NCI-H1930 (cell line): ENCODE data around the gene MOCOS.

Experiments used
- DNase-seq, 2 experiments: peaks; one replicate each; lab custom pipeline; 2025; lab: John Stamatoyannopoulos, UW

MOCOS gene

GRCh38 chr18:36271153-36271552 is 83.9 kb downstream of the MOCOS start:
- DNase-seq = no peak

- no peak for DNase-seq
Measured at GRCh38 chr18:36273347-36273746, 86.0 kb downstream of the MOCOS start.

- no peak for DNase-seq
Measured at GRCh38 chr18:36274083-36274715, 86.9 kb downstream of the MOCOS start.

DNA sequence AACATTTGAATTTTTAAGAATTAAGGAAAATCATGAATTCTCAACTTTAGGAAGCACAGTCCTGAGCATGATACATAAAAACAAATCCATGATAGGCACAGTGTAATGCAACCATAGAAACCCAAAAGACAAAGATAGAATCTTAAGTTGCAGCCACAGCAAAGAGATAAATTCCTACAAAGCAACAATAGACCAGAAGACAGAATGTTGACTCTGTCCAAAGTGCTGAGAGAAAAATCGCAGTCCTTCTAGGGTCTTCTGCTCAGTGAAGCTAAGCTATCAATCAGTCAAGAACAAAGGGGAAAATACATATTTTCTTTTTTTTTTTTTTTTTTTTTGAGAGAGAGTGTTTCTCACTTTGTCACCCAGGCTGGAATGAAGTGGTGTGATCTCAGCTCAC is 88.3 kb downstream of the MOCOS start:
- no peak for DNase-seq

DNA sequence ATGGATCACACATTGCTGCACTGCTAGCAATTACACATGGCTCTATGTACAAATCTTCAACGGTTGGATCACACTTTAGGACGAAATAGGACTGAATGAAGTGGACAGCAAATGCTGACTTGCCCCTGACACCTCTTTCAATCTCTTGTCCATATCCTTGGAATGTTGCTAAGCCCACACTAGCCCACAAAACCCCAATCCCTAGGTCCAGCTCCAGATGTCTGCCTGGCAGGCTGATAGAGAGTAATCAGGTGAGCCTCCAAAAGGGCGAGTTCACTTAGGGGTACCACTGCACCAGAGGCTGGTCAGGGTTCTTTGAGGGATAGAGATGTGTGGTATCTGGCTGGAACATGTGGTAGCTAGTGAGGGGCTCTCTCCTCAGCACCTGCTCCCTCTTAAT is 91.7 kb downstream of the MOCOS start:
- no peak for DNase-seq

DNA sequence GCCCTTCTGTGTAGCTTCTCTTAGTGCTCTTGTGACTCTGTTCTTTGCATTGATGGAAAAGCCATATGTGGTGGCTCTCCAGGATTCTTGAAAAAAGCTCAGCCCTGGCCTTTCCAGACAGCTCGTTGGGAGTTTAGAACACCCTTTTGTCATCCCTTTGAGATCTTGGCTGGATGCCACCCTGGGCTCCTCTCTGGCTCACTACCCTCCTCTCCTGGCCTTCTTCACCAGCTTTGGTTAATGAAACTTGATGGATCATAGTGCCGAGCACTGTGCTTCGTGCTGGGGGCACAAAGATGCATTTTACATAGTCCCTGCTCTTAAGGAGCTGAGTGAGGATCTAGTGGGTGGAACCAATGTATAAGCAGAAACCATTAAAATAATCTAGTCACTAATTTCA is 94.6 kb downstream of the MOCOS start:
- DNase-seq = no peak

- no peak for DNase-seq
Measured at GRCh38 chr18:36283448-36283847, 96.2 kb downstream of the MOCOS start.

DNA sequence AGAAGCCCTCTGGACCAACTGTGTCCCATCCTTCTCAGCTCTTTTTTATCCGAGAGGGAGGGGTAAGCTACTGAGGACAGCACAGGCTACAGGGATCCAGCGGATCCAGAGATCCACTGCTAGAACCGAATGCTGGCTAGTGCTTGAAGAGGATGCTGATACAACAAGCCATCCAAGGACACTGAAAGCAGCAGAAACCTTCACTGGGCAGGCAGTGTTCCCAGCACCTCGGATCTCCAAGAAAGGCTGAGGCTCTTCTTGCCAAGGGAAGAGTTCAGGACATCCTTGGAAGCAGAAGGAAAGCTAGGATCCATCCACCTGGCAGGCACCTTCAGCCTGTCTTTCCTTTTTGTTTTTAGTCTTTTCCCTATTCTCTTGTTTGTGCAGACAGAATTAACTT is 97.0 kb downstream of the MOCOS start:
- DNase-seq = no peak

DNA sequence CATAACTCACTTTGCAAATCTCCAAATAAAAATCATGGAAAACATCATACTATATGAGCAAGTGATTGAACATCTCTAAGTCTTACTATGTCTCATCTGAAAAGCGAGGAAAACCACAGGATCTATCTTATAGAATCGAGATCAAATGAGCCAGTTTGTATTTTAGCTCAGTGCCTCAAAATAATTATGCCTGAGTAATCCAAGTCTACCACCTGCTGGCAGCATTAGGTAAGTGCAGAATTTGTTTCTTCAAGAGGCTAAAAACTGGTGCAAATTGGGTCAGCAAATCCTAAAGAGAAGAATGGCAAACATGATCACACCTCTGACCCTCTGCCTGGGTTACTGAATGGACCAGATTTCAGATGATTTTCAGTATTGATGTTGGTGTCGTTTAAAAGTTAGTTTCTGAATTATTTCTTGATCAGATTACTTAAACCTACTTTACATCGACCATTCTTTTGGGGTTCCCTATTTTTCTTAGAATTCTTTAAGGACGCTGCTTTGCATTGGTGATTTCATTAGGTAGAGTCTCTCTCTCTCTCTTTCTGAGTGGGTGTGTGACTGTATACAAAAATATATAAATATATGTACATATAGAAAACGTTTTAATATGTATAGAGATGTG is 97.5 kb downstream of the MOCOS start:
- DNase-seq = peak; percentile 39 to 70

DNA sequence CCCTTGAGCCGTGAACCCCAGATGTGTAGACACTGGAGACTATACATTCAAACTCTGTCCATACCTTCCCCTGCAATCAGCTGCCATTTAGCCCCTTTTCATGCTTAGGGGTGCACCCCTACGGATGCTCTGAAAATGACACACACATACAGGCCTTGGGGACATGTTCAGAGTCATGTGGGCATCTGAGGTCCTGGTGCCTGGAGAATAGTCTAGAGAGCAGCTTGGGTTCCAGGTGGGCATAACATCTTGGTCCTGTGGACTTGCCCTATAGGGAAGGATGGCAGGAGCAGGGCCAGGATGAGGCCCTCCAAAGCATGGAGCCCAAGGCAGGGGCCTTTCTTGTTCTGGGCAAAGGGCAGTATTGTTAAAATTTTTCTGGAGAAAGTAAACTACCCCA is 100.4 kb downstream of the MOCOS start:
- DNase-seq = no peak

GRCh38 chr18:36288689-36289088 is 101.4 kb downstream of the MOCOS start:
- no peak for DNase-seq

DNA sequence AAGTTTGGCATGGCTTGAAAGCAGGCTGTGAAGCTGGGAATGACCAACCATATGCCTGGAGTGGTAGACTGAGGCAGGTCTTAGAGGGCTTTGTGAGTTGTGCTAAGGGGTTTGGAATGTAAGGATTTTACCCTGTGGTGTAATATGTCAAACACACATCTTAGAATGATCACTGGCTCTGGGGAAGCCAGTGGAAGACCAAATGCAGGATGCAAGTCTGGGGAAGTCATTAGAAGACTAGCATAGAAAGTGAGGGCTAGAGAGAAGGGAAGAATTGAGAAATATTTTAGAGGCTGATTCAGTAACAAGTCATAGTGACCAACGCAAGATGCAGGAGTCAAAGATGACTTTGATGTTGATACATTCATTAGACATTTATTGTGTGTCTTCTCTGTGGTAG is 106.7 kb downstream of the MOCOS start:
- no peak for DNase-seq

GRCh38 chr18:36295214-36295613 is 107.9 kb downstream of the MOCOS start:
- no peak for DNase-seq

GRCh38 chr18:36295880-36296301 is 108.6 kb downstream of the MOCOS start:
- DNase-seq = peak in 1 of 2 experiments; percentile 19

- peak; percentile 54 to 63 for DNase-seq
Measured at GRCh38 chr18:36296650-36297416, 109.5 kb downstream of the MOCOS start.

DNA sequence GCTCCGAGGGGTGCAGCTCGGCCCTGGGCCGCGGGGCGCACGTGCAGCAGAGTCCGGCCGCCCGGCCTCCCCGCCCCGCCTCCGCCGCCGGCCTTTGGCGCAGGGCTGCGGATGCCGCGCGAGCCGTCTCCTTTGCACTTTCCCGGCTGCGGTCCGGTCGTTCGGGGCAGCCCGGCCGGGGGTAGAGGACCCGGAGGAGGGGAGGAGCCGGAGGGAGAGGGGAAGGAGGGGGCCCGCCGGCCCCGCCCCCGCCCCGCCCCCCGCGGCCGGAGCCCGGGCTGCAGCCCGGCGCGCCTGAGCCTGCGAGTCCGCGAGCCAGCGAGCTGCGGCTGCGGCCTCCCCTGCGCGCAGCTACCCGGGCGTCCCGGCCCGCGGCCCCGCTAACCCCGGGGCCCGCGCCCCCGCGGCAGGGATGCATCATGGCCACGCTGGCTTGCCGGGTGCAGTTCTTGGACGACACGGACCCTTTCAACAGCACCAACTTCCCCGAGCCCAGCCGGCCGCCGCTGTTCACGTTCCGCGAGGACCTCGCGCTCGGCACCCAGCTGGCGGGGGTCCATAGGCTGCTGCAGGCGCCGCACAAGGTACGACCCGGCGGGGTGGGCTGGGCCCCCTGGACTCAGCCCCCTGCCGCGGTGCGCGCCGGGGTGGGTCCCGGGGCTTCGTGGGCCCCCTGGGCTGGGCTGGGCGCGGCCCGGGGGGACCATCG is 110.3 kb downstream of the MOCOS start, which contains the start of gene FHOD3:
Gene FHOD3, plus strand, starts transcription at position 297 of the 709 bp plus-strand sequence. Its CDS starts 123 bp downstream, at position 420.
- DNase-seq = peak; percentile 70 to 73

GRCh38 chr18:36298126-36298741 is 110.9 kb downstream of the MOCOS start:
- DNase-seq = peak; percentile 22 to 27

DNA sequence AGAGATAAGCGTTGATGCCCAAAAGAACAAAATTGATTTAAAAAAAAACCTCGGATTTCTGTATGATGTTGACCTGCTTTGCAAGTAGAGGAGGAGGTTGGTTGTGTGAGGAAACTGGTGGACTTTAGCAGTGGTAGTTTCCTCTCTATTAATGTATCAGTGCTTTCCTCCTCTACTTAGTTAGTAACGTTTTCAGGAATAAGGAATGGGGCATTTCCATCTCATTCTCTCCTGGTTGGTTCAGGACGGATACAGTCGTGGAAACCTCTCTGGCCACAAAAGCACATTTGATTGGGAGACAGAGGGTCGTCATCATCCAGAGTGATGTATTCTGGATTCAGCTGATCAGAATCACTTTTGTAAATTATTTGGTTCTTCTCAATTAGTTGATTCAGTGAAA is 111.7 kb downstream of the MOCOS start:
- DNase-seq = no peak

DNA sequence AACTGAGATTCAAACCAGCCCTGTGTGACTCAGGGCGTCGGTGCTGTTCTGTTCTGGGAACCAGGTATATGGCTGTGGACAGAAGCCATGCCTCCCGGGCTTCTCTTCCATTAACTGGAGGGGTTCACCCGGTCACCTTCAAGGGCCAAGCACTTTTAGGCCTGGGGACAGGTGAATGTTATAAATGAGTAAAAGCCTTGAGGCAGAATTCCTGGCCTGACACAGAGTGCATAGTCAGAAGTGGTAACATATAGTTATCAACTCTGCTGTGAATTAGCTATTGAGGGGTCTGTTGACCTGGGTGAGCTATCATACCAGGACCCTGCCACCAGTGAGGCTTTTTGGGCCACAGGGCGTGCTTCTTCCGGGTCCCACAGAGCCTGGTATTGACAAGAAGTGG is 112.9 kb downstream of the MOCOS start:
- DNase-seq = no peak

- no peak for DNase-seq
Measured at GRCh38 chr18:36301884-36302283, 114.6 kb downstream of the MOCOS start.

GRCh38 chr18:36302676-36303075 is 115.4 kb downstream of the MOCOS start:
- no peak for DNase-seq
